GM23338 (cell line): ENCODE results near the gene IGLL5. TPM values are rescaled to one million over a fixed set of nuclear protein-coding genes. Genes with fewer than 3 reads are reported as not detected.

Source experiments
- ATAC-seq: fragments of 200-7000 bp; cut with Tn5 transposase; 3 replicates; pipeline ENCODE4 v1.9.1; 2020
- DNase-seq: peaks from one replicate; pipeline ENCODE4 v3.0.0-alpha.2; 2015; ENCODE audit warnings: low spot score
- H2AFZ ChIP-seq: fragments of 200-600 bp; sonication (generic); 2 replicates; pipeline ENCODE4 v1.8.0; 2016; ENCODE audit warnings: antibody characterized with exemption, mild to moderate bottlenecking, moderate library complexity
- H3F3A ChIP-seq: fragments of 200-600 bp; sonication (generic); replicated peaks from 2 replicates; pipeline ENCODE4 v1.8.0; 2017; ENCODE audit warnings: antibody characterized with exemption, mixed run types, low read depth
- H3K27ac ChIP-seq: fragments of 200-600 bp; sonication (generic); 2 replicates; pipeline ENCODE4 v1.6.1; 2016; ENCODE audit warnings: low read depth
- H3K27me3 ChIP-seq: fragments of 200-600 bp; sonication (generic); 2 replicates; pipeline ENCODE4 v1.8.0; 2016; ENCODE audit warnings: mild to moderate bottlenecking, mixed run types, moderate library complexity; ENCODE audit not compliant: insufficient read depth
- H3K36me3 ChIP-seq: fragments of 200-600 bp; sonication (generic); 2 replicates; pipeline ENCODE4 v1.8.0; 2016; ENCODE audit warnings: mild to moderate bottlenecking; ENCODE audit not compliant: insufficient read depth
- H3K4me1 ChIP-seq: fragments of 200-600 bp; sonication (generic); 2 replicates; pipeline ENCODE4 v1.8.0; 2016; ENCODE audit warnings: mild to moderate bottlenecking, moderate library complexity; ENCODE audit not compliant: insufficient read depth
- H3K4me2 ChIP-seq: fragments of 200-600 bp; sonication (generic); 2 replicates; pipeline ENCODE4 v1.7.1; 2017; ENCODE audit warnings: mixed run types
- H3K4me3 ChIP-seq: fragments of 200-600 bp; sonication (generic); 2 replicates; pipeline ENCODE4 v1.6.1; 2016; ENCODE audit warnings: mixed run types
- H3K79me2 ChIP-seq: fragments of 200-600 bp; sonication (generic); replicated peaks from 2 replicates; pipeline ENCODE4 v1.8.0; 2017; ENCODE audit warnings: mild to moderate bottlenecking; ENCODE audit not compliant: insufficient read depth
- H3K9me2 ChIP-seq: fragments of 200-600 bp; sonication (generic); 2 replicates; pipeline ENCODE4 v1.8.0; 2017; ENCODE audit not compliant: insufficient read depth
- H4K20me1 ChIP-seq: fragments of 200-600 bp; sonication (generic); replicated peaks from 2 replicates; pipeline ENCODE4 v1.8.0; 2017; ENCODE audit warnings: mild to moderate bottlenecking; ENCODE audit not compliant: insufficient read depth
- H3K27ac Mint-ChIP-seq: 2 replicates; pipeline ENCODE4 v1.8.0; 2020; ENCODE audit warnings: inconsistent platforms, mild to moderate bottlenecking, moderate library complexity, mixed read lengths
- H3K27me3 Mint-ChIP-seq: 3 replicates; pipeline ENCODE4 v1.8.0; 2022; ENCODE audit warnings: low read depth, mild to moderate bottlenecking, moderate library complexity, mixed read lengths, inconsistent platforms; ENCODE audit not compliant: insufficient read depth, poor library complexity
- H3K36me3 Mint-ChIP-seq: 3 replicates; pipeline ENCODE4 v1.8.0; 2021; ENCODE audit warnings: low read depth, mild to moderate bottlenecking, inconsistent platforms, moderate library complexity, mixed read lengths
- H3K4me1 Mint-ChIP-seq: 3 replicates; pipeline ENCODE4 v1.8.0; 2020; ENCODE audit warnings: mild to moderate bottlenecking, inconsistent platforms, mixed read lengths
- H3K4me3 Mint-ChIP-seq: 3 replicates; pipeline ENCODE4 v1.8.0; 2021; ENCODE audit warnings: moderate library complexity, mild to moderate bottlenecking, inconsistent platforms, mixed read lengths
- H3K9me3 Mint-ChIP-seq: 3 replicates; pipeline ENCODE4 v1.8.0; 2020; ENCODE audit warnings: moderate library complexity, mild to moderate bottlenecking, inconsistent platforms, mixed read lengths
- CREB1 ChIP-seq: fragments of 250-450 bp; sonication (Bioruptor Pico); IDR thresholded peaks from 2 replicates; pipeline ENCODE4 v1.5.0; 2020; ENCODE audit warnings: low read depth, mild to moderate bottlenecking, moderate library complexity
- EZH2 ChIP-seq: fragments of 200-600 bp; sonication (generic); IDR thresholded peaks from one replicate; pipeline ENCODE4 v1.8.0; 2017; ENCODE audit warnings: antibody characterized with exemption, mild to moderate bottlenecking, low read depth; ENCODE audit not compliant: unreplicated experiment
- JUNB ChIP-seq: IDR thresholded peaks from one replicate; pipeline ENCODE4 v1.6.1; 2016; ENCODE audit warnings: antibody characterized with exemption; ENCODE audit not compliant: unreplicated experiment
- ZNF114 ChIP-seq: fragments of 250-450 bp; sonication (Bioruptor Pico); IDR thresholded peaks from 2 replicates; pipeline ENCODE4 v1.5.0; 2020; ENCODE audit warnings: mild to moderate bottlenecking, moderate library complexity
- polyA plus RNA-seq: library from polyadenylated mRNA; unstranded; fragments of >200 nt; fragmentation: Nextera tagmentation; extraction: Ambion mirVana; gene quantifications from 2 replicates; pipeline ENCODE4 v1.2.1, GENCODE V29; 2016
- total RNA-seq: library from RNA; depleted of rRNA; stranded (reverse); fragments of >200 nt; shearing (Covaris generic); gene quantifications from 2 replicates; pipeline ENCODE4 v1.2.3, GENCODE V29; 2014
- TF ChIP-seq, protein P1 (sequence below): fragments of 250-450 bp; sonication (Bioruptor Pico); IDR thresholded peaks from 2 replicates; pipeline ENCODE4 v1.5.0; 2020; ENCODE audit warnings: mild to moderate bottlenecking, moderate library complexity

IGLL5 gene
- total and polyA plus RNA-seq, 2 experiments from 2014 or later: not detected

DNA sequence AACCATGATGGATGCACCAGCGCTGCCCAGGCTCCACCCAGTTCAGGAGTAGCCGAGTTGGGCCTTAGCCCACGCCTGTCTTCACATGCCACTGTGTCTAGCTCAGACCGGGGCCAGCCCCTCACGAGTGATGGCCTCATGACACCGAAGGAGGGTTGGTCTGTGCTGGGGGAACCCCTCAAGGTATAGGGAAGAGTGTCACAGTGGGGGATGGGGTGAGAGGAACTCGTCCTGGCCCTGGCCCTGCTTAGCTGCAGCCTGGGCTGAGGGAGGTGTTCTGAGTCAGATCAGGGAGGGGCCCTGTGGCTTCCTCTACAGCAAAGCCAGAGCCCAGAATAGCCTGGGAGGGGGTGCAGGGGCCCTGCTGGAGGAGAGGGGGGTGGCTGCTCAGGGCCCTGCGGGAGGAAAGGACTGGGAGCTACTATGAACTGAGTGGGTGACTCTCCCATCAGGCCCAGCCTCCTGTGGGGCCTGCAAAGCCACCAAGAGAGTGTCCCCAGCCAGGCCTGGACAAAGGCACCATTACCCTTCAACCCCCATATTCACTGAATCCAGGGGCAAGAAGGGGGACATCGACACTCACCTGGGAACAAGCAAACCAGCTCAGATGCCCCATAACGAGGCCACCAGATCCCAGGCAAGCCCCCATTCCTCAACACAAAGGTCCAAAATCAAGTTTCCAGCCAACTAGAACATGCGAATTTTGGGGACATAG is 41.2 kb downstream of the IGLL5 start:
- peaks cover 35% of the 10 kb centered on the region for H3K27me3 ChIP-seq
- TF ChIP-seq JUNB: no peak
- TF ChIP-seq, protein P1, sequence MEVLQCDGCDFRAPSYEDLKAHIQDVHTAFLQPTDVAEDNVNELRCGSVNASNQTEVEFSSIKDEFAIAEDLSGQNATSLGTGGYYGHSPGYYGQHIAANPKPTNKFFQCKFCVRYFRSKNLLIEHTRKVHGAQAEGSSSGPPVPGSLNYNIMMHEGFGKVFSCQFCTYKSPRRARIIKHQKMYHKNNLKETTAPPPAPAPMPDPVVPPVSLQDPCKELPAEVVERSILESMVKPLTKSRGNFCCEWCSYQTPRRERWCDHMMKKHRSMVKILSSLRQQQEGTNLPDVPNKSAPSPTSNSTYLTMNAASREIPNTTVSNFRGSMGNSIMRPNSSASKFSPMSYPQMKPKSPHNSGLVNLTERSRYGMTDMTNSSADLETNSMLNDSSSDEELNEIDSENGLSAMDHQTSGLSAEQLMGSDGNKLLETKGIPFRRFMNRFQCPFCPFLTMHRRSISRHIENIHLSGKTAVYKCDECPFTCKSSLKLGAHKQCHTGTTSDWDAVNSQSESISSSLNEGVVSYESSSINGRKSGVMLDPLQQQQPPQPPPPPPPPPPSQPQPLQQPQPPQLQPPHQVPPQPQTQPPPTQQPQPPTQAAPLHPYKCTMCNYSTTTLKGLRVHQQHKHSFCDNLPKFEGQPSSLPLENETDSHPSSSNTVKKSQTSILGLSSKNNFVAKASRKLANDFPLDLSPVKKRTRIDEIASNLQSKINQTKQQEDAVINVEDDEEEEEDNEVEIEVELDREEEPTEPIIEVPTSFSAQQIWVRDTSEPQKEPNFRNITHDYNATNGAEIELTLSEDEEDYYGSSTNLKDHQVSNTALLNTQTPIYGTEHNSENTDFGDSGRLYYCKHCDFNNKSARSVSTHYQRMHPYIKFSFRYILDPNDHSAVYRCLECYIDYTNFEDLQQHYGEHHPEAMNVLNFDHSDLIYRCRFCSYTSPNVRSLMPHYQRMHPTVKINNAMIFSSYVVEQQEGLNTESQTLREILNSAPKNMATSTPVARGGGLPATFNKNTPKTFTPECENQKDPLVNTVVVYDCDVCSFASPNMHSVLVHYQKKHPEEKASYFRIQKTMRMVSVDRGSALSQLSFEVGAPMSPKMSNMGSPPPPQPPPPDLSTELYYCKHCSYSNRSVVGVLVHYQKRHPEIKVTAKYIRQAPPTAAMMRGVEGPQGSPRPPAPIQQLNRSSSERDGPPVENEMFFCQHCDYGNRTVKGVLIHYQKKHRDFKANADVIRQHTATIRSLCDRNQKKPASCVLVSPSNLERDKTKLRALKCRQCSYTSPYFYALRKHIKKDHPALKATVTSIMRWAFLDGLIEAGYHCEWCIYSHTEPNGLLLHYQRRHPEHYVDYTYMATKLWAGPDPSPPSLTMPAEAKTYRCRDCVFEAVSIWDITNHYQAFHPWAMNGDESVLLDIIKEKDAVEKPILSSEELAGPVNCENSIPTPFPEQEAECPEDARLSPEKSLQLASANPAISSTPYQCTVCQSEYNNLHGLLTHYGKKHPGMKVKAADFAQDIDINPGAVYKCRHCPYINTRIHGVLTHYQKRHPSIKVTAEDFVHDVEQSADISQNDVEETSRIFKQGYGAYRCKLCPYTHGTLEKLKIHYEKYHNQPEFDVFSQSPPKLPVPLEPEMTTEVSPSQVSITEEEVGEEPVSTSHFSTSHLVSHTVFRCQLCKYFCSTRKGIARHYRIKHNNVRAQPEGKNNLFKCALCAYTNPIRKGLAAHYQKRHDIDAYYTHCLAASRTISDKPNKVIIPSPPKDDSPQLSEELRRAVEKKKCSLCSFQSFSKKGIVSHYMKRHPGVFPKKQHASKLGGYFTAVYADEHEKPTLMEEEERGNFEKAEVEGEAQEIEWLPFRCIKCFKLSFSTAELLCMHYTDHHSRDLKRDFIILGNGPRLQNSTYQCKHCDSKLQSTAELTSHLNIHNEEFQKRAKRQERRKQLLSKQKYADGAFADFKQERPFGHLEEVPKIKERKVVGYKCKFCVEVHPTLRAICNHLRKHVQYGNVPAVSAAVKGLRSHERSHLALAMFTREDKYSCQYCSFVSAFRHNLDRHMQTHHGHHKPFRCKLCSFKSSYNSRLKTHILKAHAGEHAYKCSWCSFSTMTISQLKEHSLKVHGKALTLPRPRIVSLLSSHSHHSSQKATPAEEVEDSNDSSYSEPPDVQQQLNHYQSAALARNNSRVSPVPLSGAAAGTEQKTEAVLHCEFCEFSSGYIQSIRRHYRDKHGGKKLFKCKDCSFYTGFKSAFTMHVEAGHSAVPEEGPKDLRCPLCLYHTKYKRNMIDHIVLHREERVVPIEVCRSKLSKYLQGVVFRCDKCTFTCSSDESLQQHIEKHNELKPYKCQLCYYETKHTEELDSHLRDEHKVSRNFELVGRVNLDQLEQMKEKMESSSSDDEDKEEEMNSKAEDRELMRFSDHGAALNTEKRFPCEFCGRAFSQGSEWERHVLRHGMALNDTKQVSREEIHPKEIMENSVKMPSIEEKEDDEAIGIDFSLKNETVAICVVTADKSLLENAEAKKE (CRISPR knock-in tag): no peak
- H3K27ac ChIP-seq: no peak overlapping the region
- DNase-seq (no peak), ATAC-seq (no peak)
- no peaks in the 10 kb centered on the region for H3F3A ChIP-seq
- H3K4me1 ChIP-seq: 0 out of 2 replicates have a peak, but pooled peaks cover 6% of the 10 kb centered on the region
- Mint-ChIP-seq H3K27ac (no peak overlapping the region), H3K4me1 (peaks cover 18% of the 10 kb centered on the region), H3K27me3 (peaks cover 39% of the 10 kb centered on the region), H3K9me3 (no peaks in the 10 kb centered on the region), H3K4me3 (no peak overlapping the region), H3K36me3 (no peaks in the 10 kb centered on the region)
- no peaks in the 10 kb centered on the region for H3K9me2 ChIP-seq
- no peak overlapping the region for H2AFZ ChIP-seq
- H3K4me3 ChIP-seq: no peak overlapping the region
- no peaks in the 10 kb centered on the region for H4K20me1 ChIP-seq
- no peaks in the 10 kb centered on the region for H3K36me3 ChIP-seq
- H3K4me2 ChIP-seq: no peak overlapping the region
- H3K79me2 ChIP-seq: no peaks in the 10 kb centered on the region

DNA sequence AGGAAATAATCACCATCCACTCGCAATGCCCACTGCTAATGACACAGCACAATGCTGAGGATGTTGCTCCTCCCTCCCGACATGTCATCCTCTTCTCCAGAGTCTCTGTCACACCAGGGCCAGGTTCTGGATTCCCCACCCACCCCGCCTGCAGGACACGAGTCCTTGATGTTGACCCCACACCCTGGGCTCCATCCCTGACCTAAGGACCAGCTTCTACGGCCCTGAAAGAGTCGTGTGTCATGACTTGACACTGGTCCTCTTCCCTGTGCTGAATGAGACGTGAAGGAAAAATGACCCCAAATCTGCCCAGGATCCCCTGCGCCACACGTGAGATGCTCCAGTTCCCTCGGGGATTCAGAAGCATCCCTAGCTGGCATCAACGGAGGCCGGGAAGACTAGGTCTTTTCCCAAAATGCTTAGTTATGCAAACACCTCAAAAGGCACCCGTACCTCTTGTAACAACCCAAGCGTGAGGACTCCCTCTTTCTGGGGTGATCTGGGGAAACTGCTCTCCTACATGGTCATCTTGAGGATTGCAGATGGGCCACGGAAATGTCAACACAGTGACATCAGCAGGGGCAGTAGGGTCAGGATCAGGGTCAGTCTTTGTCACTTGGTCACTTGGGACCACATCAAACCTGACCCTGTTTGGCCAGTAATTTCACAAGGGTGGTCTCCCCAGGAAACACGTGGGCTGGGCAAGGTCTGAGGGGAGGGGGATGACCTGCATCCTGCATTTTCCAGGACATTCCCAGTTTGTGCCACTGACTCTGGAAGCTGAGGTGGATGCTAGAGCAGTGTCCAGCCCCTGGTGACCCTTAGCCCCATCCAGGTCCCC is 42.0 kb downstream of the IGLL5 start:
- Histone ChIP-seq H3K79me2 (no peaks in the 10 kb centered on the region), H3K4me3 (no peak overlapping the region), H3K27ac (no peak overlapping the region), H3F3A (no peaks in the 10 kb centered on the region), H3K36me3 (no peaks in the 10 kb centered on the region), H3K27me3 (peaks cover 27% of the 10 kb centered on the region), H2AFZ (no peak overlapping the region), H4K20me1 (no peaks in the 10 kb centered on the region), H3K9me2 (no peaks in the 10 kb centered on the region), H3K4me1 (0 out of 2 replicates have a peak, but pooled peaks cover 6% of the 10 kb centered on the region), H3K4me2 (no peak overlapping the region)
- H3K27ac Mint-ChIP-seq: no peak overlapping the region
- no peaks in the 10 kb centered on the region for H3K9me3 Mint-ChIP-seq
- no peaks in the 10 kb centered on the region for H3K36me3 Mint-ChIP-seq
- H3K27me3 Mint-ChIP-seq: peaks cover 36% of the 10 kb centered on the region
- DNase-seq (no peak), ATAC-seq (no peak)
- H3K4me3 Mint-ChIP-seq: no peak overlapping the region
- peaks cover 18% of the 10 kb centered on the region for H3K4me1 Mint-ChIP-seq
- TF ChIP-seq EZH2: no peak
- TF ChIP-seq ZNF114 (CRISPR knock-in tag): no peak
- TF ChIP-seq CREB1 (CRISPR knock-in tag): no peak
